SH-SY5Y (cell line): ENCODE results near the gene AKAP12.

Experiments used
- GATA2 ChIP-seq: IDR thresholded peaks from 2 replicates; pipeline ENCODE4 v1.6.1; 2011; ENCODE audit warnings: mild to moderate bottlenecking, low read depth, low read length
- GATA3 ChIP-seq: IDR thresholded peaks from 2 replicates; pipeline ENCODE4 v1.6.1; 2011; ENCODE audit warnings: low read depth, mild to moderate bottlenecking, low read length, moderate library complexity

- TF ChIP-seq GATA2 (no peak), GATA3 (no peak)
These were observed 148.5 kb downstream of the AKAP12 start for GRCh38 chr6:151388236-151388635.
